Right lobe of liver (tissue), 4 donors: ENCODE data around the gene BRINP3.

Experiments
- POLR2A ChIP-seq: fragments of 450-650 bp; IDR thresholded peaks from one replicate; pipeline ENCODE4 v1.6.1; 2017; ENCODE audit warnings: antibody characterized with exemption, mild to moderate bottlenecking
- TF ChIP-seq, protein P1 (sequence below), 4 donors: fragments of 200-600 bp in 3 of 4; fragments of 450-650 bp in 1 of 4; IDR thresholded peaks; one replicate each; pipeline versions ENCODE4 v1.5.1 to v1.8.0; 2016 to 2022; ENCODE audit warnings: antibody characterized with exemption in 4 of 4, mild to moderate bottlenecking in 2 of 4
- donor health status: DM: no; HTN: no; CAD: no.
- donor health status: DM: no; HTN: no; CAD: no.
- donor health status: DM: no; HTN: yes; CAD: no.

DNA sequence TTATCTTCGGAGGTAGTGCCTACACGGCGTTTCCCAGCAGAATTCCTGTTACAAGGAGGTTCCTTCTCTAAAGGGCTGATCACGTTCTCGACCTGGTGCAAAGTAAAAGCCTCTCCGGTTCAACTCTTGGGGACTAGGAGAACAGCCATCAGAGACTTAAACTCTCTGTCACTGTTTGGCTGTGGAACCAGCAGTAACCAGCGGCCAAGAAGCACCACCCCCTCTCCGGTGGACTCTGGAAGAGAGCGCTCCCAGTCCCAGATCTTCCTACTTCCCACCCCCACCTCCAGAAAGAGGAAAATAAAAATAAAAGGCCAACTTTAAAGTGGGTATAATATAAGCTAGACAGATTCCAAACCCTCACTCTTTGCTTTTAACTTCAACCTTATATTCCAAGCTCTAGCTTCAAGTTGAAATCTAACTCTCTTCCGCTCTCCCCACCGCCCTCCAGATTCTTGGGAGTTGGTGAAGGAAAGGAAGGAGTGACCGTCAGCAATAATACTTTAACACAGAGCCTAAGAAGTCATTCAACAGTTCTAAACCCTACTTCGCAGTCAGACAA, 2.9 kb downstream of the BRINP3 start:
- TF ChIP-seq POLR2A, result no peak
- TF ChIP-seq, protein P1, sequence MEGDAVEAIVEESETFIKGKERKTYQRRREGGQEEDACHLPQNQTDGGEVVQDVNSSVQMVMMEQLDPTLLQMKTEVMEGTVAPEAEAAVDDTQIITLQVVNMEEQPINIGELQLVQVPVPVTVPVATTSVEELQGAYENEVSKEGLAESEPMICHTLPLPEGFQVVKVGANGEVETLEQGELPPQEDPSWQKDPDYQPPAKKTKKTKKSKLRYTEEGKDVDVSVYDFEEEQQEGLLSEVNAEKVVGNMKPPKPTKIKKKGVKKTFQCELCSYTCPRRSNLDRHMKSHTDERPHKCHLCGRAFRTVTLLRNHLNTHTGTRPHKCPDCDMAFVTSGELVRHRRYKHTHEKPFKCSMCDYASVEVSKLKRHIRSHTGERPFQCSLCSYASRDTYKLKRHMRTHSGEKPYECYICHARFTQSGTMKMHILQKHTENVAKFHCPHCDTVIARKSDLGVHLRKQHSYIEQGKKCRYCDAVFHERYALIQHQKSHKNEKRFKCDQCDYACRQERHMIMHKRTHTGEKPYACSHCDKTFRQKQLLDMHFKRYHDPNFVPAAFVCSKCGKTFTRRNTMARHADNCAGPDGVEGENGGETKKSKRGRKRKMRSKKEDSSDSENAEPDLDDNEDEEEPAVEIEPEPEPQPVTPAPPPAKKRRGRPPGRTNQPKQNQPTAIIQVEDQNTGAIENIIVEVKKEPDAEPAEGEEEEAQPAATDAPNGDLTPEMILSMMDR (IDR thresholded peaks at IDR 0.05), result no peak
